Activated naive CD4-positive, alpha-beta T cell treated with anti-CD3 and anti-CD28 coated beads for 36 hours (primary cell): ENCODE measurements around the gene GRXCR2. TPM values are rescaled to one million over a fixed set of nuclear protein-coding genes. Genes with fewer than 3 reads are reported as not detected.

Experiments
- CTCF ChIA-PET: fragments of 350-600 bp; sonication (Branson Sonifier 250); formaldehyde crosslinking; loops from one replicate; lab custom pipeline; 2021; ENCODE audit warnings: antibody characterized with exemption; lab: Charles Lee
- DNase-seq: peaks from one replicate; pipeline ENCODE4 v3.0.0-alpha.2; 2020
- H3K27ac Mint-ChIP-seq: one replicate; pipeline ENCODE4 v1.8.0; 2021; ENCODE audit warnings: mild to moderate bottlenecking, mixed read lengths
- H3K27me3 Mint-ChIP-seq: one replicate; pipeline ENCODE4 v1.8.0; 2021; ENCODE audit warnings: low read depth, mixed read lengths
- H3K36me3 Mint-ChIP-seq: one replicate; pipeline ENCODE4 v1.8.0; 2021; ENCODE audit warnings: low read depth, mixed read lengths
- H3K4me1 Mint-ChIP-seq: one replicate; pipeline ENCODE4 v1.8.0; 2021; ENCODE audit warnings: low read depth, mixed read lengths
- H3K4me3 Mint-ChIP-seq: one replicate; pipeline ENCODE4 v1.8.0; 2021; ENCODE audit warnings: mild to moderate bottlenecking, moderate library complexity, mixed read lengths
- H3K9me3 Mint-ChIP-seq: one replicate; pipeline ENCODE4 v1.8.0; 2021; ENCODE audit warnings: mixed read lengths
- intact Hi-C: fragments of 100-400 bp; cut with micrococcal nuclease; formaldehyde crosslinking; loops from one replicate; pipeline ENCODE4 v1.15.1; 2023
- total RNA-seq, 2 experiments: library from RNA; stranded (reverse); gene quantifications; one replicate each; pipeline ENCODE4 v1.2.3, GENCODE V29; 2021

Gene GRXCR2
- total RNA-seq, 2 experiments from 2014 or later = not detected

GRCh38 chr5:145830594-145830993 is 42.2 kb downstream of the GRXCR2 start:
- Mint-ChIP-seq H3K36me3 (no peaks in the 10 kb centered on the region), H3K27ac (no peak overlapping the region), H3K4me3 (no peak overlapping the region), H3K27me3 (peaks cover 10% of the 10 kb centered on the region), H3K4me1 (no peaks in the 10 kb centered on the region), H3K9me3 (no peaks in the 10 kb centered on the region)
- CTCF ChIA-PET = interaction anchor here (0.8 kb wide), 1 partner anchor 149 kb away, joined by 3 read pairs; no protein-coding TSS in a partner anchor
- DNase-seq = no peak
- intact Hi-C loops = no loop called here

GRCh38 chr5:145829708-145830361 is 43.0 kb downstream of the GRXCR2 start:
- H3K4me1 Mint-ChIP-seq = no peaks in the 10 kb centered on the region
- H3K9me3 Mint-ChIP-seq = no peaks in the 10 kb centered on the region
- CTCF ChIA-PET = interaction anchor here (0.8 to 1.6 kb wide), 3 partner anchors 11 to 148 kb away, joined by 3 to 4 read pairs (median 3); no protein-coding TSS in a partner anchor
- H3K4me3 Mint-ChIP-seq = no peak overlapping the region
- H3K27me3 Mint-ChIP-seq = peaks cover 9% of the 10 kb centered on the region
- intact Hi-C loops = loop anchor here (5.0 kb wide), 3 partner anchors 133 to 597 kb away; no protein-coding TSS in a partner anchor
- no peak for DNase-seq
- no peaks in the 10 kb centered on the region for H3K36me3 Mint-ChIP-seq
- no peak overlapping the region for H3K27ac Mint-ChIP-seq

GRCh38 chr5:145826895-145827674 is 45.7 kb downstream of the GRXCR2 start:
- Mint-ChIP-seq H3K27me3 (no peaks in the 10 kb centered on the region), H3K4me3 (no peak overlapping the region), H3K27ac (no peak overlapping the region), H3K9me3 (no peaks in the 10 kb centered on the region), H3K36me3 (no peaks in the 10 kb centered on the region), H3K4me1 (no peaks in the 10 kb centered on the region)
- no peak for DNase-seq
- CTCF ChIA-PET = interaction anchor here (0.6 to 2.5 kb wide), 10 partner anchors 8 to 1623 kb away, joined by 3 to 15 read pairs (median 4); partner anchors contain the start of gene PRELID2
- intact Hi-C loops = loop anchor here (5.0 kb wide), 3 partner anchors 130 to 600 kb away; no protein-coding TSS in a partner anchor

- Mint-ChIP-seq H3K9me3 (no peaks in the 10 kb centered on the region), H3K4me3 (no peak overlapping the region), H3K27ac (no peak overlapping the region), H3K4me1 (no peaks in the 10 kb centered on the region), H3K36me3 (no peaks in the 10 kb centered on the region), H3K27me3 (no peaks in the 10 kb centered on the region)
- intact Hi-C loops = loop anchor here (1.0 to 5.0 kb wide), 5 partner anchors 128 to 1622 kb away; no protein-coding TSS in a partner anchor
- DNase-seq = no peak
- CTCF ChIA-PET = interaction anchor here (0.6 to 2.5 kb wide), 15 partner anchors 9 to 1621 kb away, joined by 3 to 15 read pairs (median 3); partner anchors contain the start of gene PRELID2
Observed at GRCh38 chr5:145825751-145826180, 47.0 kb downstream of the GRXCR2 start.

- intact Hi-C loops = no loop called here
- CTCF ChIA-PET = interaction anchor here (0.6 to 1.3 kb wide), 3 partner anchors 29 to 487 kb away, joined by 3 read pairs; no protein-coding TSS in a partner anchor
- no peaks in the 10 kb centered on the region for H3K4me1 Mint-ChIP-seq
Observed at GRCh38 chr5:145824040-145824439, 48.8 kb downstream of the GRXCR2 start.

GRCh38 chr5:145818604-145819003 is 54.2 kb downstream of the GRXCR2 start:
- H3K36me3 Mint-ChIP-seq = no peaks in the 10 kb centered on the region
- H3K4me1 Mint-ChIP-seq = no peaks in the 10 kb centered on the region
- H3K4me3 Mint-ChIP-seq = no peak overlapping the region
- no peak overlapping the region for H3K27ac Mint-ChIP-seq
- no peaks in the 10 kb centered on the region for H3K9me3 Mint-ChIP-seq
- DNase-seq = no peak
- H3K27me3 Mint-ChIP-seq = no peaks in the 10 kb centered on the region
- intact Hi-C loops = no loop called here
- CTCF ChIA-PET = interaction anchor here (1.5 kb wide), 1 partner anchor 10 kb away, joined by 4 read pairs; no protein-coding TSS in a partner anchor

More at GRCh38 chr5:145824040-145824439, 48.8 kb downstream of the GRXCR2 start:
- no peak for DNase-seq
- Mint-ChIP-seq H3K36me3 (no peaks in the 10 kb centered on the region), H3K27ac (no peak overlapping the region), H3K27me3 (no peaks in the 10 kb centered on the region), H3K9me3 (no peaks in the 10 kb centered on the region), H3K4me3 (no peak overlapping the region)

- Mint-ChIP-seq H3K4me1 (no peaks in the 10 kb centered on the region), H3K27ac (no peak overlapping the region), H3K36me3 (no peaks in the 10 kb centered on the region), H3K9me3 (no peaks in the 10 kb centered on the region), H3K27me3 (no peaks in the 10 kb centered on the region), H3K4me3 (no peak overlapping the region)
- CTCF ChIA-PET = no interaction called here
- intact Hi-C loops = no loop called here
- no peak for DNase-seq
Observed at GRCh38 chr5:145812877-145813276, 59.9 kb downstream of the GRXCR2 start.

GRCh38 chr5:145811834-145812625 is 60.8 kb downstream of the GRXCR2 start:
- Mint-ChIP-seq H3K4me1 (no peaks in the 10 kb centered on the region), H3K27ac (no peak overlapping the region), H3K27me3 (no peaks in the 10 kb centered on the region), H3K4me3 (no peak overlapping the region), H3K36me3 (no peaks in the 10 kb centered on the region), H3K9me3 (no peaks in the 10 kb centered on the region)
- CTCF ChIA-PET = interaction anchor here (0.7 to 1.3 kb wide), 2 partner anchors 131 to 132 kb away, joined by 4 to 5 read pairs; no protein-coding TSS in a partner anchor
- no peak for DNase-seq
- intact Hi-C loops = no loop called here

Other genes with a start within 250 kb of the GRXCR2 start
- gene PRELID2, start 37.7 kb downstream of the GRXCR2 start, total RNA-seq = under 1 TPM; 0.12 to 0.17 TPM
- not detected for gene SH3RF2, start 63.6 kb upstream of the GRXCR2 start, total RNA-seq
- gene PLAC8L1, start 232.6 kb upstream of the GRXCR2 start, total RNA-seq = under 1 TPM; 0.36 to 0.40 TPM